T-helper 17 cell (primary cell): ENCODE results near the gene CACNA1C. TPM values are rescaled to one million over a fixed set of nuclear protein-coding genes. Genes with fewer than 3 reads are reported as not detected.
A peak's percentile ranks its signal among the peaks of the same experiment; 100 is the strongest.

Source experiments
- ATAC-seq: fragments of 150-1000 bp; cut with Tn5 transposase; 2 replicates; pipeline ENCODE4 v1.10.0; 2021; ENCODE audit warnings: mild to moderate bottlenecking, moderate library complexity
- DNase-seq, 3 donors: peaks; one replicate each; pipeline versions ENCODE4 v3.0.0 to v3.0.0-alpha.2; 2020 to 2021
- H3K9me3 ChIP-seq: one replicate; pipeline ENCODE4 v1.7.0; 2013; ENCODE audit warnings: low read length, mild to moderate bottlenecking; ENCODE audit not compliant: control insufficient read depth, poor library complexity, severe bottlenecking
- H3K27ac Mint-ChIP-seq: one replicate; pipeline ENCODE4 v1.8.0; 2022; ENCODE audit warnings: mild to moderate bottlenecking, moderate library complexity, mixed read lengths
- H3K27me3 Mint-ChIP-seq: one replicate; pipeline ENCODE4 v1.8.0; 2022; ENCODE audit warnings: mixed read lengths
- H3K36me3 Mint-ChIP-seq: one replicate; pipeline ENCODE4 v1.8.0; 2022; ENCODE audit warnings: low read depth, mixed read lengths
- H3K4me1 Mint-ChIP-seq: one replicate; pipeline ENCODE4 v1.8.0; 2022; ENCODE audit warnings: mild to moderate bottlenecking, mixed read lengths
- H3K4me3 Mint-ChIP-seq: one replicate; pipeline ENCODE4 v1.8.0; 2022; ENCODE audit warnings: mild to moderate bottlenecking, moderate library complexity, mixed read lengths
- total RNA-seq, 4 donors: library from RNA in 2 of 4; stranded (reverse) in 2 of 4; gene quantifications; one replicate each; pipeline ENCODE4 v1.2.3 and lab custom pipeline; 2022 to 2026

CACNA1C gene
- total RNA-seq, 2 donors from 2014 or later: 0.02 to 0.18 TPM

DNA sequence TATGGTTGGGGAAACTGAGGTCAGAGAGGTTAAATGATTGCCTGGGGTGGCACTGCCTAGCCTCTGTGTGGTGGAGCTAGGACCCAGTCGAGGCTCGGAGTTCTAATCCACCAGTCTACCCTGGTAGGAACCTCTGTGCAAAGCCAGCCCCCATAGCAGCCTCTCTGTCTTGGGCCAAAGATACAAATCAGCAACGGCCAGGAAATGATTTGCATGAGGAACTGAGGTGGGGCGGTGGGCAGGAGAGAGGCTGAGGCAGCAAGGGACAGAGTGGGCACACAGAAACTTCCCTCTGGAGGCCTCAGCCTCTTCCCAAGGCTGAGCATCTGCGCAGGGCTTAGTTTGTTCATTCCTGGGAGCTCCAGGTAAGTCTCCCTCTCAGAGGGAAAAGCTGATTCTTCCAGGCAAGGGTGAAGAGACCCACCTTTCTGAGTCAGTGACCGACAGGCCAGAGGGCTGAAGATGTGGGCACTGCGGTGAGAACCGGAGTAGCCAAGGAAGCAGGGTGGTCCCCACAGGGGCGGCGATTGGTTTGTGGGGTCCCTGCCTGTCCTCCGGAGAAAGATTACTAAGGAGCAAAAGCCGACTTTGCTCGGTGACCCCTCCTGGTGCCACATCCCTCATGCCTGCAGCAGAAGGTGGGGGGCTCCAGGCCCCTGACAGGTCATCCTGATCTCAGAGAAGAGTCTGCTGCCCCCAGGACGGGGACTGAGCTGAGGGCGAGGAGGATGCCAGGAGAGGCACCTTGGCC is 134.6 kb downstream of the CACNA1C start:
- H3K36me3 Mint-ChIP-seq: peaks cover 4% of the 10 kb centered on the region
- H3K4me3 Mint-ChIP-seq: no peak overlapping the region
- peaks cover 45% of the 10 kb centered on the region for H3K27me3 Mint-ChIP-seq
- ATAC-seq (no peak), DNase-seq (no peak)
- peaks cover 7% of the 10 kb centered on the region for H3K4me1 Mint-ChIP-seq
- H3K9me3 ChIP-seq: no peaks in the 10 kb centered on the region
- H3K27ac Mint-ChIP-seq: no peak overlapping the region

- peaks cover 2% of the 10 kb centered on the region for H3K4me1 Mint-ChIP-seq
- no peaks in the 10 kb centered on the region for H3K9me3 ChIP-seq
- no peak overlapping the region for H3K27ac Mint-ChIP-seq
- H3K36me3 Mint-ChIP-seq: no peaks in the 10 kb centered on the region
- ATAC-seq: no peak
- no peak for DNase-seq
- no peak overlapping the region for H3K4me3 Mint-ChIP-seq
- H3K27me3 Mint-ChIP-seq: peaks cover 36% of the 10 kb centered on the region
These were observed 137.3 kb downstream of the CACNA1C start for GRCh38 chr12:2190085-2190484.

DNA sequence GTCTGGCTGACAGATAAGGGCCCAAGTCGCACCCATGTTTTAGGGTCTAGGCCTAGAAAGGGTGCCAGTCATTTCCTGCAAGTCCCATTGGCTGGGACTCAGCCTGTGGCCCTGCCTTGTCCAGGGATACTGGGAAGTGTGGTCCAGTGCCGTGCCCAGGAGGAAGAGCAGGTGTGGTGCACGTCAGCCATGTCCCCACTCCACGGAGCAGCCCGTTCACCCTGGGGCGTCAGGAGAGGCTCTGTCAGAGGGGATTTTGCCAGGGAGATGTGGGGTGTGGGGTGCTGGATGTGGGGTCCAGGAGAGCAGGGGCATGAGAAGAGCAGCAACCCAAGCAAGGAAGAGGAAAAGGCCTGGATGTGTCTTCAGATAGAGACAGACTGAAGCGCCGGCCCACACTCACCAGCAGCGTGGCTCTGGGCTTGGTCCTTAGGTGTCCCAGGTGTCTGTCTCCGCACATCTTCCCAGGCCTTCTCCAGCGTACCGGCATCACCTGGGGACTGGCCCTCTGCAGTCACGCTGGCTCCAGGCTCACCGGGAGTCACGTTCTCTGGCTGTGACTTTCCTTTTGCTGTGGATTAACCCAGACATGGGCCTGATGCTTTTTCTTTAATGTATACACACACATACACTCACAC is 138.2 kb downstream of the CACNA1C start:
- Mint-ChIP-seq H3K4me1 (peaks cover 2% of the 10 kb centered on the region), H3K36me3 (no peaks in the 10 kb centered on the region), H3K27me3 (peaks cover 34% of the 10 kb centered on the region), H3K4me3 (no peak overlapping the region), H3K27ac (no peak overlapping the region)
- H3K9me3 ChIP-seq: no peaks in the 10 kb centered on the region
- DNase-seq (no peak), ATAC-seq (no peak)

GRCh38 chr12:2191534-2192153 is 138.9 kb downstream of the CACNA1C start:
- H3K9me3 ChIP-seq: no peaks in the 10 kb centered on the region
- Mint-ChIP-seq H3K4me3 (no peak overlapping the region), H3K36me3 (no peaks in the 10 kb centered on the region), H3K27ac (no peak overlapping the region), H3K27me3 (peaks cover 31% of the 10 kb centered on the region), H3K4me1 (peaks cover 2% of the 10 kb centered on the region)
- DNase-seq (no peak), ATAC-seq (no peak)

DNA sequence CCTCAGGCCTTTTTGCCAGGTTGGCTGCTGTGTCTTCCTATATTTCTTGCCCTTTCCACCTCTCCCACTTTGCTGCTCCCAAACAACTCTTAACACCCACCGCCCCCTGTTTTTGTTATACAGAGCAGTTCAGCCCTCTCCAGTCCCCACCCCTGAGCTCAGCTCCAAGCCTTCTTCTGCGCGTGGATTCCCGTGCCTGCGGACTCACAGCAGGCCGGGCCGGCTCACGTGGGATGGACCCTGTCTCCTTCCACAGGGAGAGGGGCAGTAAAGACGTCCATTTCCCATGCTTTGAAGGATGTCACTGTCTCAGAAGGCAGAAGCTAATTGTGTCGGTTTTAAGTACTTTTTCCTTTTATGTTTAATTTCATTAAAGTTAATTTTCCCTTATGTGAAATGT is 139.4 kb downstream of the CACNA1C start:
- Mint-ChIP-seq H3K4me1 (peaks cover 2% of the 10 kb centered on the region), H3K27me3 (peaks cover 25% of the 10 kb centered on the region), H3K27ac (no peak overlapping the region), H3K4me3 (no peak overlapping the region), H3K36me3 (no peaks in the 10 kb centered on the region)
- DNase-seq (no peak), ATAC-seq (no peak)
- no peaks in the 10 kb centered on the region for H3K9me3 ChIP-seq

DNA sequence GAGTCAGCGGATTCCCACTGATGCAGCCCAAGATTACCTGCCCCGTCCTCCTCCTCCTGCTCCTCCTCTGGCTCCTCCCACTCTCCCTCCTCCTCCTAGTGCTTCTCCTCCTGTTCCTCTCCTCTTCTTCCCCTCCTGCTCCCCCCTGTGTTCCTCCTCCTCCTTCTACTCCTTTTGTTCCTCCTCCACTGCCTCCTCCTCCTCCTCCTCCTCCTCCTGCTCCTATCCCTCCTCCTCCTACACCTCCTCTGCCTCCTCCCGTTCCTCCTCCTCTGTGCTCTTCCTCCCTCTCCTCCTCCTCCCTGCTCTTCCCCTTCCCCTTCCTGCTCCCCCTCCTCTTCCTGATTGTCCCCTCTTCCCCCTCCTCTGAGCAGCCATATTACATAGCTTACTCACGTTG is 141.3 kb downstream of the CACNA1C start:
- no peak overlapping the region for H3K27ac Mint-ChIP-seq
- H3K27me3 Mint-ChIP-seq: peaks cover 20% of the 10 kb centered on the region
- ATAC-seq (no peak), DNase-seq (no peak)
- H3K4me1 Mint-ChIP-seq: peaks cover 2% of the 10 kb centered on the region
- H3K9me3 ChIP-seq: no peaks in the 10 kb centered on the region
- no peaks in the 10 kb centered on the region for H3K36me3 Mint-ChIP-seq
- peak overlapping the region; percentile 43 for H3K4me3 Mint-ChIP-seq

DNA sequence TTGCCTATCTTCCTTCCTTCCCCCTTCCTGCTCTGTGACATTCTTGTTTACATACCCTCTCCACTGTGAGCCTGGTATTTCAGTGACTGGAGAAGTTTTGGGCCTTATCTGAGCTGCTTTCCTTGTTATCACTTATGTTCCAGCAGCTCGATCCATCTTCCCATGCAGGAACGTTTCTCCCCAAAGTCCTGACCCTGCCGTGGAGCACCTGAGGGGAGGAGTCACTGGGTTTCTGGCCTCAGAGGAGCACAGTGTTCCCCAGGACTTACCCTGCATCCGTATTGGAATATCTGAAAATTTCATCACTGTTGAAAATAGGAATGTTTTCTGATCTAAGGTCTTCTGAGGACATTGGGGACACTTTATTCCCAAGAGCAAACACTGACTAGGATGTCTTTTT is 141.8 kb downstream of the CACNA1C start:
- Mint-ChIP-seq H3K27me3 (peaks cover 21% of the 10 kb centered on the region), H3K36me3 (no peaks in the 10 kb centered on the region), H3K4me1 (peaks cover 2% of the 10 kb centered on the region), H3K4me3 (no peak overlapping the region), H3K27ac (no peak overlapping the region)
- no peaks in the 10 kb centered on the region for H3K9me3 ChIP-seq
- no peak for DNase-seq
- no peak for ATAC-seq

GRCh38 chr12:2195085-2195484 is 142.3 kb downstream of the CACNA1C start:
- H3K27ac Mint-ChIP-seq: no peak overlapping the region
- no peak overlapping the region for H3K4me3 Mint-ChIP-seq
- ATAC-seq: no peak
- no peaks in the 10 kb centered on the region for H3K9me3 ChIP-seq
- peaks cover 26% of the 10 kb centered on the region for H3K27me3 Mint-ChIP-seq
- peaks cover 2% of the 10 kb centered on the region for H3K4me1 Mint-ChIP-seq
- no peaks in the 10 kb centered on the region for H3K36me3 Mint-ChIP-seq
- no peak for DNase-seq

- DNase-seq (no peak), ATAC-seq (no peak)
- peaks cover 48% of the 10 kb centered on the region for H3K27me3 Mint-ChIP-seq
- no peaks in the 10 kb centered on the region for H3K36me3 Mint-ChIP-seq
- no peaks in the 10 kb centered on the region for H3K9me3 ChIP-seq
- H3K4me3 Mint-ChIP-seq: no peak overlapping the region
- H3K4me1 Mint-ChIP-seq: peaks cover 2% of the 10 kb centered on the region
- no peak overlapping the region for H3K27ac Mint-ChIP-seq
These were observed 145.3 kb downstream of the CACNA1C start for GRCh38 chr12:2198005-2198501.

- Mint-ChIP-seq H3K27ac (no peak overlapping the region), H3K27me3 (peaks cover 48% of the 10 kb centered on the region), H3K4me3 (no peak overlapping the region), H3K36me3 (no peaks in the 10 kb centered on the region), H3K4me1 (peaks cover 2% of the 10 kb centered on the region)
- no peaks in the 10 kb centered on the region for H3K9me3 ChIP-seq
- no peak for ATAC-seq
- no peak for DNase-seq
These were observed 145.8 kb downstream of the CACNA1C start for GRCh38 chr12:2198542-2198941.

DNA sequence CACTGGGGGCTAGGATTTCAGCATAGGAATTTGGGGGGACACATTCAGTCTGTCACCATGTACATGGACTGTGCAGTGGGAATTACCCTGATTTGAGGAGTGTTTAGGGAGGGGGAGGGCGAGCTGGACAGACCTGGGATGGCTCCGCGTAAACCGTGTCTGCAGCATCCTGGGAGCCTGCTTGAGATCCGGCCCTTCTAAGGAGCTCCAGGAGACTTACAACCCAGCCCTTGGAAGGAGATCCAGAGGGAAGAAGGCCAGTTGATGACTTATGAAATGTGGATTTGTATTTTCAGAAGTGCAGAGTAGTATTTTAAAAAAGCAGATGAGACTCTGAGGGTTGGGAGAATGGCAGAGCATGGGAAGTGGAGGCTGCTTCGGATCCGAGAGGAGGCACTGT is 153.2 kb downstream of the CACNA1C start:
- Mint-ChIP-seq H3K27ac (no peak overlapping the region), H3K36me3 (peaks cover 2% of the 10 kb centered on the region), H3K27me3 (peaks cover 47% of the 10 kb centered on the region), H3K4me1 (no peaks in the 10 kb centered on the region), H3K4me3 (no peak overlapping the region)
- DNase-seq (no peak), ATAC-seq (no peak)
- no peaks in the 10 kb centered on the region for H3K9me3 ChIP-seq

DNA sequence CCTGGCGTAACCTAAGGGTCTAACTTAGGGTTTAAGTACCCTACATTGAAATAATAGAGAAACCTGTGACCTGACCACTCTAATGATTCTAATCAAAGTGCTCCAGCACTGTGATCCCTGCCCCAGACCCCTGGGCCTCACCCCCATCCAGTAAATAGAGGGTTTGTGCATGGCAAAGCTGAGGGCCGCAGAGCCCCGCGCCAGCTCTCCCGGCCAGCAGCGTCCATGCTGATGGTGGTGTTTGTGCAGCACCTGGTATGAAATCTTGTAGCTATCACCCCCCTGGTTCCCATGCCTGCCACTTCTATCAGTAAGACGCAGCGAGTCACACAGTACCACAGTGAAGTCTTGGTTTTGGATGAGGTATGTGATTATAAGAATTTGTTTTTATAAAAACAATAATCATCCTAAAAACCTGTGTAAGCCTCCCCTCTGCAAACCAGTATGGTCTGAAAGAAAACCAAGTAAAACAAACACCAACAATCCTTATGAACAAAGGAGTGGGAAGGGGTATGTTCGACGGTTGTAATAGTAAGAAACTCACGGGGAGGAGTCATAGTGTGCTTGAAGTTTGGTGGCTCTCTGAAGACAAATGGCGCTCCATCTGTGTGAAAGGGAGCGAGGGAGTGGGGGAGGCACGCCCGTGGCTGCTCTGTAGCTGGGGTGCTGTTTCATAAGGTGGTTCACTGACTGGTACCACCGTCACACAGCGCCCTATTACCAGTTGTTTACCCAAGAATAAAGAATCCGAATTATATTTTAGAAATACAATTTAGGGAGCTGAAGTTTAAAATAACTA is 156.2 kb downstream of the CACNA1C start:
- no peak for ATAC-seq
- Mint-ChIP-seq H3K27me3 (peaks cover 47% of the 10 kb centered on the region), H3K36me3 (peaks cover 2% of the 10 kb centered on the region), H3K4me3 (no peak overlapping the region), H3K27ac (no peak overlapping the region), H3K4me1 (no peaks in the 10 kb centered on the region)
- no peak for DNase-seq
- H3K9me3 ChIP-seq: no peaks in the 10 kb centered on the region

DNA sequence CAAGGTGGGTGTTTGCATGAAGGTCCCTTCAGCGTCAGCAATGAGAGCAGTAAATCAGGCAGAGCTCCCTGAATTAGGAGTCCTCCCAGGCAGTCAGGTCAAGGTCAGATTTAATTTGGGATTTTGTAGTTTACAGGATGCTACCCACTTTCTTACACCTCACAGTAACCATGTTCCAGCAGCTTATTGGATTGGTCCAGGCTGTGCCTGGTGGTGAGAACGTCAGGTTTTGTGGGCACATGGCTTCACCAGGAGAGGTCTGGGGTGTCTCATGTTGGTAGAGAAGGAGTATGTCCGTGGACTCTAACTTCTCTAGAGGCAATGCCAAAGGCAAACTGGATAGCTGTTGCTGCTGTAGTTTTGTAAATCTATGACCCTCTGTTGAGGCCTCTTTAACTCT is 158.3 kb downstream of the CACNA1C start:
- no peak for ATAC-seq
- Mint-ChIP-seq H3K4me1 (no peaks in the 10 kb centered on the region), H3K27ac (no peak overlapping the region), H3K27me3 (peaks cover 60% of the 10 kb centered on the region), H3K36me3 (no peaks in the 10 kb centered on the region), H3K4me3 (no peak overlapping the region)
- no peaks in the 10 kb centered on the region for H3K9me3 ChIP-seq
- DNase-seq: no peak
